NCI-H187 (cell line): ENCODE measurements around the gene ARNT2.

ENCODE experiments used
- DNase-seq, 2 experiments: peaks; one replicate each; lab custom pipeline; 2025; lab: John Stamatoyannopoulos, UW

The ARNT2 gene

GRCh38 chr15:80597076-80597475 is 192.9 kb downstream of the ARNT2 start:
- no peak for DNase-seq

- DNase-seq = no peak
Observed at GRCh38 chr15:80599359-80599758, 195.2 kb downstream of the ARNT2 start.

GRCh38 chr15:80600626-80601025 is 196.4 kb downstream of the ARNT2 start:
- no peak for DNase-seq

- DNase-seq = no peak
Observed at GRCh38 chr15:80601256-80601655, 197.1 kb downstream of the ARNT2 start.

GRCh38 chr15:80604583-80605575 is 200.7 kb downstream of the ARNT2 start:
- no peak for DNase-seq

GRCh38 chr15:80605591-80606150 is 201.5 kb downstream of the ARNT2 start:
- DNase-seq = no peak

- DNase-seq = no peak
Observed at GRCh38 chr15:80606511-80607071, 202.4 kb downstream of the ARNT2 start.

GRCh38 chr15:80607287-80607980 is 203.3 kb downstream of the ARNT2 start:
- no peak for DNase-seq

GRCh38 chr15:80608688-80609087 is 204.5 kb downstream of the ARNT2 start:
- DNase-seq = no peak

GRCh38 chr15:80609091-80609490 is 204.9 kb downstream of the ARNT2 start:
- no peak for DNase-seq

GRCh38 chr15:80609512-80609946 is 205.3 kb downstream of the ARNT2 start:
- no peak for DNase-seq

GRCh38 chr15:80611543-80612080 is 207.4 kb downstream of the ARNT2 start:
- DNase-seq = no peak

GRCh38 chr15:80612118-80612823 is 208.1 kb downstream of the ARNT2 start:
- no peak for DNase-seq

- DNase-seq = no peak
Observed at GRCh38 chr15:80613762-80614365, 209.7 kb downstream of the ARNT2 start.

GRCh38 chr15:80614711-80615360 is 210.7 kb downstream of the ARNT2 start:
- DNase-seq = no peak

GRCh38 chr15:80615361-80615736 is 211.2 kb downstream of the ARNT2 start:
- no peak for DNase-seq

- peak in 1 of 2 experiments; percentile 86 for DNase-seq
Observed at GRCh38 chr15:80615783-80616391, 211.7 kb downstream of the ARNT2 start.

GRCh38 chr15:80618685-80619400 is 214.7 kb downstream of the ARNT2 start:
- no peak for DNase-seq

GRCh38 chr15:80619680-80620079 is 215.5 kb downstream of the ARNT2 start:
- DNase-seq = no peak
